GM13977 (cell line): Measurements from ENCODE around the gene KRT15.

ENCODE experiments used
- DNase-seq: peaks from one replicate; pipeline ENCODE4 v3.0.0; 2012; ENCODE audit warnings: low spot score
- in situ Hi-C: fragments of 300-500 bp; cut with MboI; formaldehyde crosslinking; loops from one replicate; pipeline ENCODE4 v1.12.0; 2022; ENCODE audit warnings: low sequenced_read_pairs, low pct_unique_long_range_greater_than_20kb, mixed read lengths, inconsistent platforms; ENCODE audit not compliant: unreplicated experiment
- TF ChIP-seq, protein P1 (sequence below): IDR thresholded peaks from 2 replicates; pipeline ENCODE4 v1.5.1; 2012; ENCODE audit warnings: mild to moderate bottlenecking, control low read depth; ENCODE audit not compliant: insufficient read depth; ENCODE audit errors: extremely low read depth, missing control alignments

KRT15 gene

DNA sequence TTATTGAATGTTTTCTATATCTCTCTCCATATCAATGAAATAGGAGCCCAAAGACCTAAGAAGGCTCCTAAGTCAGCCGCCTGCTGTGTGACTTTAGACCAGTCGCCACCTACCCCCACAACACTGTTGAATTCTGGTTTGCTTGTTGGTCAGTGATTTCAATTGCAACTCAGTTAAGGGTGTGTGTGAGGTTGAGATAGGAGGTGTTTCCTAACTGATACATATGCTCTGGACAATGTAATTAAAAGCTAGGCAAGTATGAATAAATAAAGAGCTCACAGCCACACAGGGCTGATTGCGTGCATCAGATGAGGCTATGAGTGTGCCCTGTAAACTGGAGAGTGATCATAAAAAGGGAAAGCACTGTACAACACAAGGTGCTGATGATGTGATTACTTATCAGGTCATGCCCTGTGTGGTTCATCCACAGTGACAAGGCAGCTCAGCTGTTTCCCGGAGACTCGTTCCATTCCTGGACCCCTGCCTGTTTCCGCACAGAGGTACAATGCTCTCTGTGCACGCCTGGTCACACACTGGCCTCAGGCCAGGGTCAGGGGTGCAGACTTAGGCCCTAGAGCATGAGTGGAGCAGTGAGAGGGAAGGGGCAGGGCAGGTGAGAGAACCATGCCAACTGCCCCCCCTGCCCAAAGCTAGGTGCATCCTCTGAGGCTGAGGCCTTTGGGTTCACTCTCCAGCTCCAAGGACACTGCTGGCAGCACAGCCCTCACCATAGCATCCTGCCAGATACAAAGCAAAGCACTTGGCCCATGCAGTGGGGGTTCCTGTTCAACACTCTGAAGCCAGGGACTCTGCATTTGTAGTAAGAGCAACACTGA, 34.5 kb downstream of the KRT15 start:
- in situ Hi-C loops: loop anchor here (25.0 kb wide), 1 partner anchor 103 kb away; the partner anchor contains the start of gene KRT14
- no peak for DNase-seq

DNA sequence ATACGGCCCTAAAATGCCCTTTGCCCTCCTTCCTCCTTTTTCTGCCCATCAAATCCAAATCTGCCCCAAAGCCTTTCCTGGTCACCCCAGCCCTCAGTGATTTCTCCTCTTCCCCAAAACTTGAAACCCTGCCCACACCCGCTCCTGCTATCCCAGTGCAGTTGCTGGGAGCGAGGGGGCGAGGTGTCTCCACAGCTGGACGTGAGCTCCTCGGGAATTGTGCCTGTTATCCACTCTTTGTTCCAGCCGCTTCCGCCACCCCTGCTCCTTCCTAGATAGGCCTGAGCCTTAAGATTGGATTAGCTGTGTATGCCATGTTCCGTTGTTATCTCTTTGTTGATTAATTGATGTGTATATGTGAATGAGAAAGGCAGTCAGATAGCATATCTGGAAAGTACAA, 35.2 kb downstream of the KRT15 start:
- DNase-seq: no peak
- in situ Hi-C loops: loop anchor here (25.0 kb wide), 1 partner anchor 104 kb away; the partner anchor contains the start of gene KRT14
- TF ChIP-seq, protein P1, sequence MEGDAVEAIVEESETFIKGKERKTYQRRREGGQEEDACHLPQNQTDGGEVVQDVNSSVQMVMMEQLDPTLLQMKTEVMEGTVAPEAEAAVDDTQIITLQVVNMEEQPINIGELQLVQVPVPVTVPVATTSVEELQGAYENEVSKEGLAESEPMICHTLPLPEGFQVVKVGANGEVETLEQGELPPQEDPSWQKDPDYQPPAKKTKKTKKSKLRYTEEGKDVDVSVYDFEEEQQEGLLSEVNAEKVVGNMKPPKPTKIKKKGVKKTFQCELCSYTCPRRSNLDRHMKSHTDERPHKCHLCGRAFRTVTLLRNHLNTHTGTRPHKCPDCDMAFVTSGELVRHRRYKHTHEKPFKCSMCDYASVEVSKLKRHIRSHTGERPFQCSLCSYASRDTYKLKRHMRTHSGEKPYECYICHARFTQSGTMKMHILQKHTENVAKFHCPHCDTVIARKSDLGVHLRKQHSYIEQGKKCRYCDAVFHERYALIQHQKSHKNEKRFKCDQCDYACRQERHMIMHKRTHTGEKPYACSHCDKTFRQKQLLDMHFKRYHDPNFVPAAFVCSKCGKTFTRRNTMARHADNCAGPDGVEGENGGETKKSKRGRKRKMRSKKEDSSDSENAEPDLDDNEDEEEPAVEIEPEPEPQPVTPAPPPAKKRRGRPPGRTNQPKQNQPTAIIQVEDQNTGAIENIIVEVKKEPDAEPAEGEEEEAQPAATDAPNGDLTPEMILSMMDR: no peak

More for the DNA sequence above, 34.5 kb downstream of the KRT15 start:
- TF ChIP-seq, protein P1: no peak

DNA sequence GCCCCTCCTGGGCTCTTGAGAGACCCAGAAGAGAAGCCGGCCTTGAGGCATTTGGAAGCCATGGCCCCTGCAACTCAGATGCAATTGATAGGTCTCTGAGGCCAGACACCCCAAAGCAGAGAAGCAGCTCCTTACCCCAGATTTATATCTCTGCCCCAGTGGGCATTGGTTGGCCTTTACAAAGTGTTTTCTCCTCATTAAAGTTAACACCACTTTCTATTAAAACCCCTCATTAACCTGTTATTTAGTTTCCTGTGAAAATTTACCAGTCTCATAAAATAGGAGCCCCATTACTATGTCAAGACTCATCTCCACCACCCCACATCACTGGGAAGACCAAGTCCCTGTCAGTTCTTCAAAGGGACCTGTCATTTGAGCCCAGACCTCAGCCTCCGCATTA, 37.7 kb downstream of the KRT15 start, which contains the start of gene KRT35:
Gene KRT35 (minus strand): TSS at position 116 of the 400 bp plus-strand sequence. CDS start 54 bp downstream, at position 62.
- DNase-seq: no peak
- TF ChIP-seq, protein P1: no peak
- in situ Hi-C loops: loop anchor here (25.0 kb wide), 1 partner anchor 106 kb away; the partner anchor contains the start of gene KRT14

DNA sequence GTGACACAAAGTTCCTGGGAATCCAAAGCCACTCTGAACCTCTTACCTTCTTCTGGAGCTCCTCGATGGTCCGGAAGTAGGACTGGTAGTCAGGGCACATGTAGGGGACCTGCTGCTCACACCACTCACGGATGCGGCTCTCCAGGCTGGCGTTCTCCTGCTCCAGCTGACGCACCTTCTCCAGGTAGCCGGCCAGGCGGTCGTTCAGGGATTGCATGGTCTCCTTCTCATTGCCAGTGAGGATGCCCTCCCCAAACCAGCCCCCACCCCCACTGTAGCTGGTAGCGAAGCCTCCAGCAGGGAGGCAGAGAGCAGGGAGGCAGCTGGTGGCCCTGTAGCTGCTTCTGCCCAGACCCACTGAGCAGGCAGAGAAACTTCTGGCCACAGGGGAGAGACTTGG, 38.1 kb downstream of the KRT15 start:
- DNase-seq: no peak
- in situ Hi-C loops: loop anchor here (25.0 kb wide), 1 partner anchor 107 kb away; the partner anchor contains the start of gene KRT14
- TF ChIP-seq, protein P1: no peak

DNA sequence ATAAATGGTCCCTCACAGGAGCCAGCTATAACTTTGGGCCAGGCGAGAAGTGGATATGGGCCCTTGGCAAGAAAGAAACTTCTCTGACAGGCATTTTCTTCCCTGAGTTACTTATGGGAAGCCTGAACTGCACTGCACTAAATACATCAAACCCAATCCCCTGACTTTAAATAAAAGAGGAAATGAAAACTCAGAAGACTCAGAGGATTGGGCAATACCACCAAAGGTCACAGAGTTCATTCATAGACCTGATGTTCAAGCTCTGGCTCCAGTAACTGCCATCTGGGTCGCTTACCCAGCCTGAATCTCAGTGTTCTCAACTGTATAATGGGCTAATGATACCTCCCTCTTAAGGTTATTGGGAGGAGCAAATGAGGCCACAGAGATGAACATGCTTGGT, 38.6 kb downstream of the KRT15 start:
- no peak for DNase-seq
- TF ChIP-seq, protein P1: no peak
- in situ Hi-C loops: loop anchor here (25.0 kb wide), 1 partner anchor 107 kb away; the partner anchor contains the start of gene KRT14

DNA sequence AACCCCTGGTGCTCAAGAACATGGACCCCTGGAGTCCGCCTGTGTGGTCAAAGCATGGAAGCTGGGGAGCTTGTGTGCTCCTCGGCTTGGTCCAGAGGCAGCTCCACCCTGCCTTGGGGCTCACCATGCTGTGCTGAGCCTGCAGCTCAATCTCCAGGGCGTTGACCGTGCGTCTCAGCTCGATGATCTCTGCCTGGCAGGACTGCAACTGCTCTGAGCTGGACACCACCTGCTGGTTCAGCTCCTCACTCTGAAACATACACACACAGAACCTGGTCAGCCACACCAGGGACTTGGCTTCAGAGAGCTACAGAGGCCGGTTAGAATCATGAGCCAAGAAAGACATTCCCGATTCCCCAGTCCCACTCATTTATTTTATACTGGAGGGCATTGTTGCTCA, 40.5 kb downstream of the KRT15 start:
- no peak for DNase-seq
- TF ChIP-seq, protein P1: no peak
- in situ Hi-C loops: loop anchor here (25.0 kb wide), 1 partner anchor 109 kb away; the partner anchor contains the start of gene KRT14
